HG02981 (cell line): Measurements from ENCODE around the gene CCDC85C.

Source experiments
- ATAC-seq: cut with Tn5 transposase; IDR thresholded peaks from one replicate; pipeline ENCODE4 v1.9.1; 2021; ENCODE audit warnings: mild to moderate bottlenecking, moderate library complexity; ENCODE audit not compliant: unreplicated experiment

CCDC85C gene

GRCh38 chr14:99560922-99561683 is 42.9 kb downstream of the CCDC85C start:
- no peak for ATAC-seq

GRCh38 chr14:99560403-99560802 is 43.6 kb downstream of the CCDC85C start:
- no peak for ATAC-seq

GRCh38 chr14:99559286-99559990 is 44.6 kb downstream of the CCDC85C start:
- ATAC-seq = no peak

- no peak for ATAC-seq
Measured at GRCh38 chr14:99556134-99556791, 47.7 kb downstream of the CCDC85C start.

GRCh38 chr14:99554757-99555531 is 49.1 kb downstream of the CCDC85C start:
- no peak for ATAC-seq

GRCh38 chr14:99554184-99554583 is 49.8 kb downstream of the CCDC85C start:
- ATAC-seq = no peak

- ATAC-seq = no peak
Measured at GRCh38 chr14:99552572-99553216, 51.3 kb downstream of the CCDC85C start.

GRCh38 chr14:99552021-99552553 is 51.9 kb downstream of the CCDC85C start:
- ATAC-seq = no peak

GRCh38 chr14:99551034-99551922 is 52.7 kb downstream of the CCDC85C start:
- ATAC-seq = no peak

GRCh38 chr14:99550387-99550992 is 53.5 kb downstream of the CCDC85C start:
- no peak for ATAC-seq

GRCh38 chr14:99549684-99550083 is 54.3 kb downstream of the CCDC85C start:
- ATAC-seq = no peak

- no peak for ATAC-seq
Measured at GRCh38 chr14:99548871-99549515, 55.0 kb downstream of the CCDC85C start.

- no peak for ATAC-seq
Measured at GRCh38 chr14:99548255-99548654, 55.8 kb downstream of the CCDC85C start.

GRCh38 chr14:99546234-99546879 is 57.6 kb downstream of the CCDC85C start:
- no peak for ATAC-seq

GRCh38 chr14:99545586-99545985 is 58.4 kb downstream of the CCDC85C start:
- ATAC-seq = no peak

GRCh38 chr14:99544991-99545390 is 59.0 kb downstream of the CCDC85C start:
- ATAC-seq = no peak

- no peak for ATAC-seq
Measured at GRCh38 chr14:99543985-99544384, 60.0 kb downstream of the CCDC85C start.

- no peak for ATAC-seq
Measured at GRCh38 chr14:99543370-99543769, 60.6 kb downstream of the CCDC85C start.
